Fibroblast of villous mesenchyme (primary cell): ENCODE results near the gene ARHGEF11. TPM values are rescaled to one million over a fixed set of nuclear protein-coding genes. Genes with fewer than 3 reads are reported as not detected.

Experiments used
- DNase-seq: peaks from one replicate; pipeline ENCODE4 v3.0.0-alpha.2; 2010; ENCODE audit warnings: low read depth
- H3K4me3 ChIP-seq: 2 replicates; pipeline ENCODE4 v1.5.1; 2011; ENCODE audit warnings: low read depth, mild to moderate bottlenecking, low read length
- total RNA-seq: library from RNA; depleted of rRNA; stranded (reverse); fragments of >200 nt; gene quantifications from 2 replicates; pipeline ENCODE4 v1.2.3, GENCODE V29; 2012
- TF ChIP-seq, protein P1 (sequence below): IDR thresholded peaks from 2 replicates; pipeline ENCODE4 v1.5.1; 2012; ENCODE audit warnings: low read depth, mild to moderate bottlenecking, low read length; ENCODE audit not compliant: insufficient read depth

The ARHGEF11 gene
- total RNA-seq, 1 donor, result 34.1 TPM

DNA sequence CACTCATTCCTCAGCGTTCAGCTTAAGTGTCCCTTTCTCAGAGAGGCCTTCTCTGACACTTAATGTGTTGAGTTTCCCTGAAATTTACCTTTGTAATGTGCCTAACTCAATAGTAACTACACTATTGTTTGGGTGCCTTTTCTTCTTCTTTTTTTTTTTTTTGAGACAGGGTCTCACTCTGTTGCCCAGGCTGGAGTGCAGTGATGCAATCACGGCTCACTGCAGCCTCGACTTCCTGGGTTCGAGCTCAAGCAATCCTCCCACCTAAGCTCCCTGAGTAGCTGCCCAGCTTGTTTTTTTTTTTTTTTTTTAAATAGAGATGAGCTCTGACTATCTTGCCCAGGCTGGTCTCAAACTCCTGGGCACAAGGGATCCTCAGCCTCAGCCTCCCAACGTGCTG, 50.1 kb downstream of the ARHGEF11 start:
- DNase-seq, result no peak
- no peak overlapping the region for H3K4me3 ChIP-seq
- TF ChIP-seq, protein P1, sequence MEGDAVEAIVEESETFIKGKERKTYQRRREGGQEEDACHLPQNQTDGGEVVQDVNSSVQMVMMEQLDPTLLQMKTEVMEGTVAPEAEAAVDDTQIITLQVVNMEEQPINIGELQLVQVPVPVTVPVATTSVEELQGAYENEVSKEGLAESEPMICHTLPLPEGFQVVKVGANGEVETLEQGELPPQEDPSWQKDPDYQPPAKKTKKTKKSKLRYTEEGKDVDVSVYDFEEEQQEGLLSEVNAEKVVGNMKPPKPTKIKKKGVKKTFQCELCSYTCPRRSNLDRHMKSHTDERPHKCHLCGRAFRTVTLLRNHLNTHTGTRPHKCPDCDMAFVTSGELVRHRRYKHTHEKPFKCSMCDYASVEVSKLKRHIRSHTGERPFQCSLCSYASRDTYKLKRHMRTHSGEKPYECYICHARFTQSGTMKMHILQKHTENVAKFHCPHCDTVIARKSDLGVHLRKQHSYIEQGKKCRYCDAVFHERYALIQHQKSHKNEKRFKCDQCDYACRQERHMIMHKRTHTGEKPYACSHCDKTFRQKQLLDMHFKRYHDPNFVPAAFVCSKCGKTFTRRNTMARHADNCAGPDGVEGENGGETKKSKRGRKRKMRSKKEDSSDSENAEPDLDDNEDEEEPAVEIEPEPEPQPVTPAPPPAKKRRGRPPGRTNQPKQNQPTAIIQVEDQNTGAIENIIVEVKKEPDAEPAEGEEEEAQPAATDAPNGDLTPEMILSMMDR, result no peak

- TF ChIP-seq, protein P1, result no peak
- DNase-seq, result no peak
- H3K4me3 ChIP-seq, result no peak overlapping the region
These were observed 51.3 kb downstream of the ARHGEF11 start for GRCh38 chr1:156994277-156994676.

DNA sequence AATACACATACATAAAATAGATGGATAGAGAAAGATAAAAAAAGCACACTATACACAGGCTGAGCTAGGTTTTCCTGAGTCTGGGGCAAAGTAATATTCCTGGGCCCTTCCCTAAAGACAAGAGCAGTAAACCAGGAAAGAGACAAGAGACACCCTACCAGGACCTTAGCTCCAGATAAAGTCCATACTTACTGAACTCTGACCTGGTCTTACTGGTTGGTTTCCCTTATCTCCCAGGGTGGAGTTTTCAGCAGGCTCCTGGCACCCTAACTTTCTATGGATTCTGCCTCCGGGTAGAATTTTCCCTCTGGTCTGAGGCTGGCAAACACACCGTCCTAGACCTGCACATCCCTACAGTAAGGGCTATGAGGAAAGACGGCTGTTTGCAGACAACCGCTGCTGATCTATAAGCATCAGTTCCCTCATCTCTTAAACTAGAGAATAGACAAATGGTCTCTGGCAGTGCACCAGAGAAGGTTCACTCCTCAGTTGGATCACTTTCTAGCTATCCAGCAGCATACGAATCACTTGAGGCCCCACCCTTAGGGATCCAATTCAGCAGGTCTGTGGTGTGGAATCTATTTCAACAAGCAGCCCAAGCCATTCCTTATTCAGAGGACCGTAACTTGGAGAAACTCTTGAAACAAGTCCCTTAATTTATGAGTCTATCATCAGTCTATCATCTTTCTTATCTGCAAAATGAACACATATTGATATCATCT, 52.0 kb downstream of the ARHGEF11 start:
- DNase-seq, result no peak
- TF ChIP-seq, protein P1, result no peak
- H3K4me3 ChIP-seq, result no peak overlapping the region

- no peak overlapping the region for H3K4me3 ChIP-seq
- TF ChIP-seq, protein P1, result no peak
- no peak for DNase-seq
These were observed 53.3 kb downstream of the ARHGEF11 start for GRCh38 chr1:156992215-156992614.

GRCh38 chr1:156987715-156988114, 57.8 kb downstream of the ARHGEF11 start:
- H3K4me3 ChIP-seq, result no peak overlapping the region
- TF ChIP-seq, protein P1, result no peak
- no peak for DNase-seq

GRCh38 chr1:156980551-156980950, 65.0 kb downstream of the ARHGEF11 start:
- no peak overlapping the region for H3K4me3 ChIP-seq
- no peak for DNase-seq
- TF ChIP-seq, protein P1, result no peak

DNA sequence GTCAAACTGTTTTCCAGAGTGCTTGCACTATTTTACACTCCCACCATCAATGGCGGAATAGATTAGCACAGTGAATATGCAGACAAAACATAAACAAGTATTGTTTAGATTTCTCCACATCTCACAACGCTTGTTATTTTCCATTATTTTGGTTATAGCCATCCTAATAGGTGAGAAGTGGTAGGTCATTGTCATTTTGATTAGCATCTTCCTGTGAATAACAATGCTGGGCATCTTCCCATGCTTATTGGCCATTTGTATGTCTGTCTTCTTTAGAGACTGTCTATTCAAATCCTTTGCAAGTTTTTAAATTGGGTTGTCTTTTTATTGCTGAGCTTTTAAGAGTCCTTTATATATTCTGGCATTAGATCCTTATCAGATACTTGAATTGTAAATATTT, 70.5 kb downstream of the ARHGEF11 start:
- TF ChIP-seq, protein P1, result no peak
- no peak for DNase-seq
- no peak overlapping the region for H3K4me3 ChIP-seq
